ENCODE measurements around the gene RAB2B.
A peak's percentile ranks its signal among the peaks of the same experiment; 100 is the strongest.

The RAB2B gene

GRCh38 chr14:21505012-21505553 lies 28.3 kb upstream of the RAB2B start:
- no peak overlapping the region for H3K4me3 ChIP-seq (ENCODE audit: low read depth, low read length)
- no peak for TF ChIP-seq CTCF (IDR thresholded peaks at IDR 0.05; ENCODE audit: low read depth, low read length)

- no peak overlapping the region for H3K4me3 ChIP-seq (ENCODE audit: low read depth, low read length)
- TF ChIP-seq CTCF (IDR thresholded peaks at IDR 0.05; ENCODE audit: low read depth, low read length), result no peak
These were observed 26.6 kb upstream of the RAB2B start for GRCh38 chr14:21503376-21503775.

GRCh38 chr14:21501568-21501967 lies 24.8 kb upstream of the RAB2B start:
- TF ChIP-seq CTCF (IDR thresholded peaks at IDR 0.05; ENCODE audit: low read depth, low read length), result no peak
- no peak overlapping the region for H3K4me3 ChIP-seq (ENCODE audit: low read depth, low read length)

GRCh38 chr14:21498540-21499526 lies 22.1 kb upstream of the RAB2B start:
- TF ChIP-seq CTCF (IDR thresholded peaks at IDR 0.05; ENCODE audit: low read depth, low read length), result peak; percentile 24; the same call in 1 of the 2 replicates
- no peak overlapping the region for H3K4me3 ChIP-seq (ENCODE audit: low read depth, low read length)

- no peak overlapping the region for H3K4me3 ChIP-seq (ENCODE audit: low read depth, low read length)
- no peak for TF ChIP-seq CTCF (IDR thresholded peaks at IDR 0.05; ENCODE audit: low read depth, low read length)
These were observed 19.7 kb upstream of the RAB2B start for GRCh38 chr14:21496453-21496852.

- H3K4me3 ChIP-seq (ENCODE audit: low read depth, low read length), result no peak overlapping the region
- TF ChIP-seq CTCF (IDR thresholded peaks at IDR 0.05; ENCODE audit: low read depth, low read length), result no peak
These were observed 18.4 kb upstream of the RAB2B start for GRCh38 chr14:21494902-21495762.

All from WI38 (cell line).